GM19467 (cell line): ENCODE results near the gene TOMM22.

Source experiments
- ATAC-seq: cut with Tn5 transposase; IDR thresholded peaks from one replicate; pipeline ENCODE4 v1.9.1; 2021; ENCODE audit warnings: mild to moderate bottlenecking, moderate library complexity; ENCODE audit not compliant: unreplicated experiment

The TOMM22 gene

DNA sequence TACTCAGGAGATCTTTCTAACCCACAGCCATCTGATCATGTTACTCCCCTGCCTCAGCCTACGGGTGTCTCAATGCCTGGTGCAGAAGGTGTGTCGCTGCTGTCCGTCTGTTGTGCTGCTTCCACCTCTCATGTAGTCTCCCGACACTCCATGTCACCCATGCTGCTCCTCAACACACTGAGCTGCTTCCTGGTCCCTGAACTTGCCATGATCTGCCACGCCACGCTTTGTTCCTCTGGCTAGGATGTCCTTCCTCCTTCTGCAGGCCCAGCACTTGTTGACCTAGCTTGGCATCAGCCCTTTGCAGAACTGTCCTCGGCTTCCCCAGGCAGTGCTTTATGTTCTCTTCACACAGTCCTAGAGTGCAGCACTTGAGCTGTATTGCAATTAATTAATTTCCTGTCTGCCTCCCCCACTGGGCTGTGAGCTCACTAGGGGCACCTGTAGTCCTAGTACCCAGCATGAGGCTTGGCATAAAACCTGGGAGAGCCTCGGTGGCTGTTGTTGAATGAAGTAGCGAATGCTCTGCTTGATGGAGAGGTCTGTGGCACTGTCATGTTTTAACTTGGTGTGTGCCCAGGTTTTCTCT lies 33.5 kb downstream of the TOMM22 start:
- no peak for ATAC-seq

DNA sequence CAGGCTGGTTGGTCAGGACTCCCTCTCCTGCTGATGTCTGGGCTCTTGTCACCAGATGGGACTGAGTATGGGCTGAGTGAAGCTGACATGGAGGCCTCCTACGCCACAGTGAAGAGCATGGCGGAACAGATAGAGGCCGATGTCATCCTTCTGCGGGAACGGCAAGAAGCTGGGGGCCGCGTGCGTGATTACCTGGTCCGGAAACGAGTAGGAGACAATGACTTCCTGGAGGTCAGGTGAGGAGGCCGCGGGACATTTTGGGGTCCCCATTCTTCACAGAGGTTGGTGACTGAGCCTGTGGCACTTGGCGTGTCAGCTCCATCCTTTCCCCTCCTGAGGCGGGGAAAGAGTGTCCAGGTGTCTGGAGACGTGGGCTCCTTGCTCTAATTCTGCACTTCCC lies 34.1 kb downstream of the TOMM22 start:
- no peak for ATAC-seq

DNA sequence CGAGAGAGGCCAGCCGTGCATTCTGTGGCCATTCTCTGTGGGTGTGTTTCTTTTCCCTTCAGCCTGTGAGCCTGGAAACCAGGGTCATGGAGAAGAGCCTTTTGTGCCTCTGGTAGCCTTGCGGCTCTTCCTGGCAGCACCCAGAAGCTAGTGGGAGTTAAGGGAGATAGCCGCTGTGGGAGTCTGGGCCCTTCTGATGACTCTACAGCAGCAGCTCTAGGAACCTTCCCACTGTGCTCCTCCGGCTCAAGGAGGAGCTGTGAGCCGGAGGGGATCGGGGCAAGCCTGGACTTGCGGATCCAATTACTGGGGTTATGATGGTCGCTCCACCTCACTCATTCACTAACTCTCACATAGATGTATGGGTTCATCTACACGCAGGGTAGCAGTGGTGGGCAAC lies 34.5 kb downstream of the TOMM22 start:
- ATAC-seq: no peak

DNA sequence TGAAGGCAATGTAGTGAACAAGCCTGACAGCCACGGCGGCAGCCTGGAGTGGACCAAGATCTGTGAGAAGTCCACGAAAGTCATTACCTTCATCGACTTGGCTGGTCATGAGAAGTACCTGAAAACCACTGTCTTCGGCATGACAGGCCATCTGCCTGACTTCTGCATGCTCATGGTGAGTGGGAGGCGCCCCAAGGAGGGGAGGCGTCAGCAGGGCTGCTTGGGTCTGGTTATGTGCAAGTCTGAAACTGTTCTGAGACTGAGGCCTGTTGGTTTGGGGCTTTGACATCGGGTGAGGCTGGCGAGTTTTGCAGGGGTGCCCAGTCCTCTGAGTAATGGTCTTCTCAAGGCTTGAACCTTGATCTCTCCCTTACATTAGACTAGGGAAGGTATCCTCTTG lies 35.1 kb downstream of the TOMM22 start:
- no peak for ATAC-seq

DNA sequence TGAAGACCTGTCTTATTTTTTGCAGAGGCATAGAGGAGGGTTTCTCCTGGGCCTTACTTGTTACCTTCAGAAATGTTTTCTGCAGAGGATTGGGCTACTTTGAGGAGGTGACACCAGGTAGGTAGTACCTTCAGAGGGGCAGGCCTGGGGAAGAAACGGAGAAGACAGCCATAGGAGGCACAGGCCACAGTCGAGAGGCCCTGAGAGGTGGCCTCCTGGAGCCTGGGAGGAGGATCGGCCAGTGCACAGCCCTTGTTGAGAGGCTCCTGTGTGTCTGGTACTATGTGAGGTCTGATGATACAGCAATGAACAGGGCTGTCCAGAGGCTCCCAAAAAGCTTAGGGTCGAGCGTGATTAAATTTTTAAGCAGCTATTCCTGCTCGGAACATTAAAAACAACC lies 35.5 kb downstream of the TOMM22 start:
- no peak for ATAC-seq

DNA sequence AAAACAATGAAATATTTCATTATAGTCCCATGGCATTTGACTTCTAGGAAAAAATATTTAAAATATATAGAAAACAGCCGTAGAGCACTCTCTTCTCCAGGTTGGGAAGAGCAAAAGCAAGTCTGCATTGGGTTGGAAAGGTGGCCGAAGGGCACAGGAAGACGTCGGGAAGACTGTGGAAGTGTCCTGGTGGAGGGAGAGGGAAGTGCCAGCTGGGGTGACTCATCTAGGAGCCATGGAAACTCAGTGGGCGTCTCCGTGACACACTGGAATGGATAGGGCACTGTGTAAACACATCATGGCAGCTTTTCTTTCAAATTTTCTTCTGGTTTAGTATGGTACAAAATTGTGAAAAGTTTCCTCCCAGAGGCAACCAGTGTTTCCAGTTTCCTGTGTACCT lies 36.7 kb downstream of the TOMM22 start:
- no peak for ATAC-seq

DNA sequence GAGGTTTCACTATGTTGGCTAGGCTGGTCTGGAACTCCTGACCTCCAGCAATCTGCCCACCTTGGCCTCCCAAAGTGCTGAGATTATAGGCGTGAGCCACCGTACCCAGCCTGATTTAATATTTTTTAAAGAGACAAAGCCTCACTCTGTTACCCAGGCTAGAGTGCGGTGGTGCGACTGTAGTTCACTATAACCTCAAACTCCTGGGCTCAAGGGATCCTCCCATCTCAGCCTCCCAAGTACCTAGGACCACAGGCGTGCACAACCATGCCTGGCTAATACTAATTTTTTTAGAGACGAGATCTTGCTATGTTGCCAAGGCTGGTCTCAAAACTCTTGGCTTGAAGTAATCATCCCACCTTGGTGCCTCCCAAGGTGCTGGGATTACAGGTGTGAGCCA lies 37.4 kb downstream of the TOMM22 start:
- ATAC-seq: no peak

DNA sequence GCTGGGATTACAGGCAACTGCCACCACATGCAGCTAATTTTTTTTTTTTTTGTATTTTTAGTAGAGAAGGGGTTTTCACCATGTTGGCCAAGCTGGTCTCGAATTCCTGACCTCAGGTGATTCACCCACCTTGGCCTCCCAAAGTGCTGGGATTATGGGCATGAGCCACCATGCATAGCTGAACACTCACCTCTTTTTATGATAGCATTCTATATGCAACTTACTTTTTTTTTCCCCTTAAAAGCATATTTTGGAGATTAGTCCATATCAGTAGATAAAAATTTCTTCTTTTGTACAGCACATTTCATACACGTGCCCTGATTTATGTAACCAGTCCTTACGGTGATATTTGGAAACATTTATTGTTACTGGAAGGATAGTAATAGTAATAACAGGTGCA lies 38.6 kb downstream of the TOMM22 start:
- no peak for ATAC-seq

DNA sequence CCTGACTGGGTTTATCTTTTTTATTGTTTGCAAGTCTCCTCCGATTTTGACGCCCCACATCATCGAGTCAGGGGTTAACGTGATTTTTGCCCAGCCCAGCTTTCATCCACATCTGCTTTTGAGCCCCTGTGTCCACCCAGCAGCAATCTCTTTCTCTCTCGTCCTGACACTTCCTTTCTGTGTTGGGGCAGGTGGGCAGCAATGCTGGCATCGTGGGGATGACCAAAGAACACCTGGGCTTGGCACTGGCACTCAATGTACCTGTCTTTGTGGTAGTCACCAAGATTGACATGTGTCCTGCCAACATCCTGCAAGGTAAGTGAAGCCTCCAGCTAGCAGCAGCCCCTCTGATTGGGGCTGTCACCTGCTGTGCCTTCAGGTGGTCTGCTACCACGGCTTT lies 39.8 kb downstream of the TOMM22 start:
- no peak for ATAC-seq

DNA sequence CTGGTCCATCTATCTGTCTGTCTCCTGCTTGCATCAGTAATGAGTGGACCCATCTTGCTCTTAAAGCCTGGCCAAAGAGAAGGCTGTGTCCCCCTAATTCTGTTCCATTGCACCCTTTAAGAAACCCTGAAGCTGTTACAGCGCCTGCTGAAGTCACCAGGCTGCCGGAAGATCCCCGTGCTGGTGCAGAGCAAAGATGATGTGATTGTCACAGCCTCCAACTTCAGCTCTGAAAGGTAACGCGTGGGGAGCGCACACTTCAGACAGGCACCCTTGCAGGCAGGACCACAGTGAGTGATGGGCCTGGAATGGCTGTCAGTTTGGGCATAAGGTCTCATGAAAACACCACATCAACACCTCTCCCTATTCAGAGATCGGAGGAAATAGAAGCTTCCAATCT lies 42.4 kb downstream of the TOMM22 start:
- ATAC-seq: no peak

DNA sequence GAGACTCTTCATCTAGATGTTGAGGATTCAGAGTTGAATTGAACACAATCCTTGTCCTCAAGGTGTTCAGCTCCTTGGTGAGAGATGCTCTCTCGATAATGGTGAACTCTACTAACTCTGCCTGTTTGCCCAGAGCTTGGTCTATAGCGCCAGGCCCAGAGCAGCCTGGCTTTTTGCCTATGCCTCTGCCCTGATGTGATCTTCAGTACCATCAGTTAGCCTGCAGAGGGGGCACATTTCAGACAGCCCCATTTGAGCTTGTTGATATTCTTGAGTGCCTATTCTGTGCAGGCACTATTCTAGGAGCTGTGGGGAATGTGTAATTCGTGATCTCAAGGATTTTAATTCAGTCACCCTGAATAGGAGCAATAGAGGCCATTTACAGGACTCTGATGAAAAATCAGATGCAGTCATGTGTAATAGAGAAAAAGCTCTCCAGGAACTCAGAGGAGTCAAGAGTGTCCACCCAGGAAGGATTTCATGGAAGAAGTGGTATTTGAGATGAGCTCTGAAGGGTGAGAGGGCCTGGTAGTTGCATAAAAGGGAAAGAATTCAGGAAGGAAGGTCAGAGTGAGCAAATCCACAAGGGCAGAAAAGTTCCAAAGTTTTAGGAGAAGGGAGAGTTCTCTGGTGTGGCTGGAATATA lies 43.3 kb downstream of the TOMM22 start:
- no peak for ATAC-seq

DNA sequence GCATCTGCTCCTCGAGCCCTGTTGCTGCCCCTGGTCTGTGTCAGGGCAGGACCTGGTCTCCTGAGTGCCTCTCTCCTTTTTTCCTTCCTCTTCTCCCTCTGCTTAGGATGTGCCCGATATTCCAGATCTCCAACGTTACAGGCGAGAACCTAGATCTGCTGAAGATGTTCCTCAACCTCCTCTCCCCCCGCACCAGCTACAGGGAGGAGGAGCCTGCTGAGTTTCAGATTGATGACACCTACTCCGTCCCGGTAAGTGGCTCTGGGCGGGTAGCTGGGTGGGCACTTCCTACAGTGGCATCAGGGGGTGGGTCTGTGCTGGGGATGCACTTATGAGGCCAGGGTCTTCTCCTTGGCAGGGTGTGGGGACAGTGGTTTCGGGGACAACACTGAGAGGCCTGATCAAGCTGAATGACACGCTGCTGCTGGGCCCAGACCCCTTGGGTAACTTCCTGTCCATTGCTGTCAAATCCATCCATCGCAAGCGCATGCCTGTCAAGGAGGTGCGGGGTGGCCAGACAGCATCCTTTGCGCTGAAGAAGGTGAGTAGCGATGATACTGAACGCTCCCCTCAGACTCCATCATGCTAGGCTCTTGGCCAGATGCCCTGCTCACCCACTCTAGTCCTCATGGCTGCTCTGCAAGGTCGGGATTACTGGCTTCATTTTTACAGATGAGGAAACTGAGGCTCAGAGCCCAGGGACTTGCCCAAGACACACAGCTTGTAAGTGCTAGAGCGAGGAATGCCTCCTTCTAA lies 44.3 kb downstream of the TOMM22 start:
- ATAC-seq: no peak

DNA sequence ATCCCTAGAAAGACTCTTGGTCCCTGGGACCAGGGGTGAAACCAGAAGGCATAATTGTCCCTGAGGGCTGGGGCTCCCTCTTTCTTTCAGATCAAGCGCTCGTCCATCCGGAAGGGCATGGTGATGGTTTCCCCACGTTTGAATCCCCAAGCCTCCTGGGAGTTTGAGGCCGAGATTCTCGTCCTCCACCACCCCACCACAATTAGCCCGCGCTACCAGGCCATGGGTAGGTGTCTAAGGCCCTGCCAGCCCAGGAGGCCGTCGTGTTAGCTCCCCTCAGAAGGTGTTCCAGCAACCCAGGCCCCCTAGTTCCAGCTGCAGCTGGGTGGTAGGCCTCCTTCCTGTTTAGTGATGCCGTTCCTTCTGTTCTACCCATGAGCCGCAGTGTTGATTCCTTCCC lies 45.4 kb downstream of the TOMM22 start:
- no peak for ATAC-seq

DNA sequence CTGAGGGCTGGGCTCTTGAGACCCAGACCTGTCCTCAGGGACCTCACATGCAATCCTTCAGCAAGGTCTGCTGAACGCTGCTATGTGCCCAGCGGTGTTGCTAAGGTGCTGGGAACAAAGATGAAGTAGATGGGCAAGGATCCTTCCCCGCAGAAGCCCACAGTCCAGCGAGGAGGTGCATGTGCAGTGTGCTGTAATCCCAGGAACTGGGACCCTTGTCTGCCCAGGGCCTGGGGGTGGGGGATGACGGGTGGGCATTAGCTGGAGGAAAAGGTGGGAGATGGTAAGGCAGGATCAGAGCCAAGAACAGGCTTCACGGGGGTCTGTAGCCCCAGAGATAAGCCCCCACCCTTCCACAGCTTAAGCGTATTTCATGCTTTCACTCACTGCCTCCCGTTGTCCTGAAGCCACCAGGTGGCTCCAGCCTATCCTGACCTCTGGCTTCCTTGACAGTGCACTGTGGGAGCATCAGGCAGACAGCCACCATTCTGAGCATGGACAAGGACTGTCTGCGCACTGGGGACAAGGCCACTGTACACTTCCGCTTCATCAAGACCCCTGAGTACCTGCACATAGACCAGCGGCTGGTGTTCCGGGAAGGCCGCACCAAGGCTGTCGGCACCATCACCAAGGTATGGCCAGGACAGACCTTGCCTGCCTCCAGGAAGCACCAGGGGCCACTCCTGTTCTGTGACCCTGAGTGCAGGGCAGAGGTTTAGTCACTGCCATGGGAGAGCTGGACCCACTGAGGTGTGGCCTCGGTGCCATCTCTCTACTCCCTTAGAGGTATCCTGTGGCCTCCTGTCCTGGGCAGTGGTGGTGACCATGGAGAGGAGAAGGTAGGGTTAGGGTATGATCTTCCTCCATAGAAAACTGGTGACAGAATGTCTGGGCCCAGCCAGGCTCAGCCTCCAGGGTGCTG lies 46.0 kb downstream of the TOMM22 start:
- no peak for ATAC-seq

DNA sequence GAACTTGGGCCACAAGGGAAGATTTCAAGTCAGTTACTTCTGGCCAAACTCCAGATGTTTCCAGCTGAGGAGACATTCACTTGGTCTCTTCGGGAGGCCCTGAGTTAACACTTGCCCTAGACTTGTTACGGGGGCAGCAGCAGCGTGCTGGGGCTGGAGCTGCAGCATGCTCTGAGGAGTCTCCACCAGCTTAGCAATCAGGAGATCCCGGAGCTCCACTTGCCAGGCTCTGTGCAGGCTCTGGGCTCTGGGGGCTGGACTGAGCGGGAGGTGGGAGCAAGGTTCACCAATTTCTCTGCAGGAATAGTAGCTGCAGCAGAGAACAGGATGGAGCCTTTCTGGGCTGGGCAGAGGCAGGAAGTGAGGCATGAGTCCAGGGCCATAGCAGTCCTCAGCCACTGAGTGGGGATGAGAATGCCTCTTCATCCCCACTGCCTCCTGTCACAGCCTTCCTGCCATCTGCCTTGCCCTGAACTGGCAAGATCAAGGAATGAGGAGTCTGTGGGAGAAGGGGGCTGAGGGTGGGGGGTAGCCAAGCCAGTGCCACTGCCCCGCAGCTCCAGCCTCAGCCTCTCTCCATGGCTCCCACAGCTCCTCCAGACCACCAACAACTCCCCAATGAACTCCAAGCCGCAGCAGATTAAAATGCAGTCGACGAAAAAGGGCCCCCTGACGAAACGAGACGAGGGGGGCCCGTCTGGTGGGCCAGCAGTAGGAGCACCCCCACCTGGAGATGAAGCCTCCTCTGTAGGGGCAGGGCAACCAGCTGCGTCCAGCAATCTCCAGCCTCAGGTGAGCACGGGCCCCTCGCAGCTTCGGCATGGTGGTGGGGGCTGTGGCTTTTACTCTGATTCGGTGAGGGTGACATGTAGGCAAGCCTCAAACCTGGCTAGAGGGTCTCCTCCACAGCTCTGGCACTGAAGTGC lies 47.4 kb downstream of the TOMM22 start:
- no peak for ATAC-seq

DNA sequence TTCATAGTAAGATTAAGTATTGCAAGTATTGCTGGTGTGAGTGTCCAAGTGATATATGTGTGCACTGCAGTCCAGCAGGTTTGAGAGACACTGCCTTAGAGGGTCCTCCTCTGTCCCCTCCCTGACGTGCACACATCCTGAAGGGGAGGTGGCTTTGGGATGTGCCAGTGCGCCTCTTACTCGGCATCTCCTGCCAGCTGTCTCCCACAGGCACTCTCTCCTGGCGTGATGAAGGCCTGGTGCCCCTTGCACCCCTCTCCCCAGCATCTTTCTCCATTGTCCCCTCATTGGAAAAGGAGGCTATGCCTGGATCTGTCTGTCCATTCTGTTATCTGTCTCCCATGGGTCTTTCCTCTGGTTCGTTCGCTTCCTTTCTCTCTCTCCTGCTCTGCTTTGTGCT lies 48.2 kb downstream of the TOMM22 start:
- ATAC-seq: no peak

DNA sequence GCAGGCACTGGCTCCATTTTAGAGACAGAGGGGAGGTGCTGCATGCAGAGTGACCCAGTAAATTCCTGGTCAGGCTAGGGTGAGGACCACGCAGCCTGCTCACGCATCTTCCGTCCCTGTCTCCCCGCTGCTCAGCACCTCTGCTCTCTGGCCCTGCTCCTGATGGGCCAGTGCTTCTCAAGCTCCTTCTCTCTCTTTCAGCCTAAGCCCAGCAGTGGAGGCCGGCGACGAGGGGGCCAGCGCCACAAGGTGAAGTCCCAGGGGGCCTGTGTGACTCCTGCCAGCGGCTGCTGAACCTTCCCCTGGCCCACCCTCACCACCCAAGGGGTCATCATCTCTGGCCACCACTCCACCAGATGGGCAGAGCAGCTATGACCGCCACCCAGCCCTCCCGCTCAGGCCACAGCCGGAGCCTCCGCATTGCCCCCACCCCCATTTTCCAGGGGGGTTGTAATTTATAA lies 48.7 kb downstream of the TOMM22 start:
- no peak for ATAC-seq

DNA sequence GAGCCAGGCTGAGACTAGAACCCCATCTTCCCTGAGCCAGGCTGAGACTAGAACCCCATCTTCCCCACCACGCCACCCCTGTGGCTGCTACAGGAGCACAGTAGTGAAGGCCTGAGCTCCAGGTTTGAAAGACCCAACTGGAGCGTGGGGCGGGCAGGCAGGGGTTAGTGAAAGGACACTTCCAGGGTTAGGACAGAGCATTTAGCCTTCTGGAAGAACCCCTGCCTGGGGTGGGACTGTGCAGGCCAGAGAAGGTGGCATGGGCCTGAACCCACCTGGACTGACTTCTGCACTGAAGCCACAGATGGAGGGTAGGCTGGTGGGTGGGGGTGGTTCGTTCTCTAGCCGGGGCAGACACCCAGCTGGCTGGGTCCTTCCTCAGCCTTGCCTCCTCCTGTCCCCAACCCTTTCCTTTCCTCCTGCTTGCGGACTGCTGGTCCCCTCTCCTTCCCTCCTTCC lies 50.0 kb downstream of the TOMM22 start:
- no peak for ATAC-seq

DNA sequence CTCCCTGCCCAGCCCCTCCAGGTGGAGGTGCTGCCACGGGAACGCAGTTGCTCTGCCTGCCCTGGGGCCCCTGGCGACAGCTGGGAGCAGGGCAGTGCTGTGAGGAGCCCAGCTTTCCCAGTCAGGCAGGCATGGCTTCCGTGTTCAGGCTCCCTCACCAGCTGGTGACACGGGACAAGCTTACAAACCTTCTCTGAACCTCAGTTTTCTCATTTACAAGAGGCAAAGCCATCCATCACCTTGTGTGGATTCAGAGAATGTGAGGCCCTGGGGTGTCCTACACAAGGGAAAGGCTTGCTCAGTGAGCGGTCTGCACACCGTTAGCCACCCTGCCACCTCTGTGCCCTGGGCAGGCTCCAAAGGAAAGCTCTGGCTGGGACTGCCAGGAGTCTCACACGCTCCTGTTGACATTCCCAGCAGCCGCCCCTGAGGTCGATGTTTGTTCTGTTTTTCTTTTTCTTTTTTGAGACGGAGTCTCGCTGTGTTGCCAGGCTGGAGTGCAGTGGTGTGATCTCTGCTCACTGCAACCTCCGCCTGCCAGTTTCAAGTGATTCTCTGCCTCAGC lies 50.6 kb downstream of the TOMM22 start:
- ATAC-seq: no peak

DNA sequence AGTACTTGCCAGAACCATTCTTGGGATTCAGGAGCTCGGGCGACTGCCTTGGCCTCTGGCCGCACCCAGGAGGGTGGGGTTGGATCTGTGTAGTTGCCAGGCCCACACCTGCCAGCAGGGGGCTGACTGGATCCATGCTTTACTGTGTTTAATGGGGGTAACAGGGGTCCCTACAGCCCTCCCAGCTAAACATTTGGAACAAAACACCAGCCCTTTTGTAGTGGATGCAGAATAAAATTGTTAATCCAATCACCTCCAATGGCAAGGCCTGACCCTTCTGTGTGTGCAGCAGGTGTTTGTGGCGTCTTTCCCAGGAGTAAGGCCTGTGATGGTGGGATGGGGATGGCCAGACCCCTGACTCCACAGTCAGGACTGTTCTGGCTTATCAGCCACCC lies 51.6 kb downstream of the TOMM22 start:
- no peak for ATAC-seq
